Lower lobe of right lung (tissue), 2 donors: ENCODE measurements around the gene PTPN18. TPM values are rescaled to one million over a fixed set of nuclear protein-coding genes. Genes with fewer than 3 reads are reported as not detected.
A peak's percentile ranks its signal among the peaks of the same experiment; 100 is the strongest.
"Not testable (repeated sequence)": the region's sequence is repeated elsewhere in the genome, so short reads cannot be mapped to it uniquely, and the experiment has no call there.

Source experiments
- ATAC-seq, 2 donors: fragments of 200-7000 bp; cut with Tn5 transposase; one replicate each; pipeline ENCODE4 v1.9.1; 2020 to 2022; ENCODE audit warnings: mild to moderate bottlenecking in 2 of 2, moderate library complexity in 2 of 2
- DNase-seq: peaks from one replicate; pipeline ENCODE4 v3.0.0-alpha.2; 2020
- H3K27ac ChIP-seq: fragments of 200-600 bp; one replicate; pipeline ENCODE4 v1.8.0; 2022
- H3K27me3 ChIP-seq: fragments of 200-600 bp; one replicate; pipeline ENCODE4 v1.8.0; 2022; ENCODE audit warnings: low read depth
- H3K36me3 ChIP-seq: fragments of 200-600 bp; one replicate; pipeline ENCODE4 v1.8.0; 2022; ENCODE audit warnings: mild to moderate bottlenecking
- H3K4me1 ChIP-seq: fragments of 200-600 bp; one replicate; pipeline ENCODE4 v1.8.0; 2022
- H3K4me3 ChIP-seq: fragments of 200-600 bp; one replicate; pipeline ENCODE4 v1.8.0; 2022; ENCODE audit warnings: mild to moderate bottlenecking
- H3K9me3 ChIP-seq: fragments of 200-600 bp; one replicate; pipeline ENCODE4 v1.8.0; 2022
- CTCF ChIP-seq: fragments of 200-600 bp; IDR thresholded peaks from one replicate; pipeline ENCODE4 v1.8.0; 2022; ENCODE audit warnings: antibody characterized with exemption, mild to moderate bottlenecking
- intact Hi-C: fragments of 100-400 bp; cut with DNase I; formaldehyde crosslinking; loops from one replicate; pipeline ENCODE4 v1.11.0; 2022
- total RNA-seq: library from RNA; stranded (reverse); fragmentation: NEBNext Ultra II Directional; extraction: Animal tissue kit (Norgen Biotek cat#: 25700); gene quantifications from one replicate; pipeline ENCODE4 v1.2.1, GENCODE V29; 2021
- donor health status: DM: no; HTN: yes; CAD: no; lungs with severe emphysema.

The PTPN18 gene
- total RNA-seq, 1 donor from 2014 or later: 74.1 TPM

DNA sequence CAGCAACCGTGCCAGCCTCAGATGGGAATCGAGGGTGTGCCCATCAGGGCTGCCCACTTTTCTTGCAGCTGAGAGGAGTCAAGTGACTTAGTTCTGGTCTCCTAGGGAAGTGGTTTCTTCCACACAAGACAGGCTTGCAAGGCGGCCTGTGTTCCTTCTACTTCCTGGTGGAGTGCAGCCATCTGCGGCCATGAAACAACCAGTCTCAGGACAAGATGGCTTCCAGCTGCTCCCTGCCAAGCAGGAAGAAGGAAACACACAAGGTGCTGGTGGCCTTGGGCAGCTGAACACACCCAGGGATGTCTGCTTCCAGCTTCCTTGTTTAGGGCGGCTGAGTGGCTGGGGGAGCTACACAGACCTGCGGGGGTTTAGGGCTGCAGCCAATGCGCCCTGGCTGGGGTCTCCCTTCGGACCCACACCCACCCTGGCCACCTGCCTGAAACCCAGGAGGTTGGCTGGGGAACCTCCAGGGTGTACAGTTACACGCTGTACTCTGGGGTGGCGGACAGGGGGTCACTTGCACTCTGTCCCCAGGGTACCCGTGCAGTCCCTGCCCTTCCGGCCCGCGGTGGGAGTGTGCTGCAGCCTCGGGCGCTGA lies 34.7 kb downstream of the PTPN18 start:
- Histone ChIP-seq H3K4me3 (peak overlapping the region; percentile 69), H3K9me3 (no peaks in the 10 kb centered on the region), H3K27me3 (no peaks in the 10 kb centered on the region), H3K27ac (peak overlapping the region; percentile 86), H3K4me1 (peaks cover 32% of the 10 kb centered on the region), H3K36me3 (no peaks in the 10 kb centered on the region)
- TF ChIP-seq CTCF: no peak
- ATAC-seq: peak; percentile 22 to 49
- intact Hi-C loops: no loop called here
- peak; percentile 67 for DNase-seq

- H3K36me3 ChIP-seq: no peaks in the 10 kb centered on the region
- peak; percentile 93 for DNase-seq
- H3K27me3 ChIP-seq: no peaks in the 10 kb centered on the region
- H3K9me3 ChIP-seq: no peaks in the 10 kb centered on the region
- peak overlapping the region; percentile 69 for H3K4me3 ChIP-seq
- intact Hi-C loops: no loop called here
- TF ChIP-seq CTCF: no peak
- peaks cover 30% of the 10 kb centered on the region for H3K4me1 ChIP-seq
- H3K27ac ChIP-seq: peak overlapping the region; percentile 86
- ATAC-seq: peak; percentile 96
These were observed 35.4 kb downstream of the PTPN18 start for GRCh38 chr2:130391058-130391871.

GRCh38 chr2:130391872-130392670 lies 36.2 kb downstream of the PTPN18 start:
- Histone ChIP-seq H3K4me3 (peak overlapping the region; percentile 69), H3K27ac (peak overlapping the region; percentile 86), H3K36me3 (no peaks in the 10 kb centered on the region), H3K27me3 (no peaks in the 10 kb centered on the region), H3K9me3 (no peaks in the 10 kb centered on the region), H3K4me1 (peaks cover 23% of the 10 kb centered on the region)
- intact Hi-C loops: no loop called here
- peak in 1 of 2 donors; percentile 43 for ATAC-seq
- DNase-seq: no peak
- no peak for TF ChIP-seq CTCF

- DNase-seq (no peak), ATAC-seq (no peak)
- no peak overlapping the region for H3K4me3 ChIP-seq
- H3K27me3 ChIP-seq: no peaks in the 10 kb centered on the region
- no peak overlapping the region for H3K27ac ChIP-seq
- intact Hi-C loops: no loop called here
- no peaks in the 10 kb centered on the region for H3K9me3 ChIP-seq
- no peaks in the 10 kb centered on the region for H3K36me3 ChIP-seq
- peaks cover 23% of the 10 kb centered on the region for H3K4me1 ChIP-seq
- TF ChIP-seq CTCF: no peak
These were observed 37.6 kb downstream of the PTPN18 start for GRCh38 chr2:130393318-130393910.

GRCh38 chr2:130406280-130406679 lies 50.4 kb downstream of the PTPN18 start:
- H3K9me3 ChIP-seq, H3K27me3 ChIP-seq, ATAC-seq, H3K4me1 ChIP-seq, DNase-seq, H3K4me3 ChIP-seq, H3K27ac ChIP-seq, H3K36me3 ChIP-seq, intact Hi-C loops: not testable (repeated sequence)

- DNase-seq, H3K27ac ChIP-seq, intact Hi-C loops: not testable (repeated sequence)
These were observed 60.8 kb downstream of the PTPN18 start for GRCh38 chr2:130416693-130417092.

GRCh38 chr2:130418845-130419244 lies 63.0 kb downstream of the PTPN18 start:
- H3K4me1 ChIP-seq, intact Hi-C loops, ATAC-seq, H3K36me3 ChIP-seq, H3K9me3 ChIP-seq, H3K27me3 ChIP-seq, H3K4me3 ChIP-seq, DNase-seq, H3K27ac ChIP-seq: not testable (repeated sequence)

More at GRCh38 chr2:130416693-130417092, 60.8 kb downstream of the PTPN18 start:
- H3K4me3 ChIP-seq, H3K4me1 ChIP-seq, ATAC-seq, H3K9me3 ChIP-seq, H3K36me3 ChIP-seq, H3K27me3 ChIP-seq: not testable (repeated sequence)
